Liver (tissue), 9 donors: Measurements from ENCODE around the gene RAB2B. TPM values are rescaled to one million over a fixed set of nuclear protein-coding genes. Genes with fewer than 3 reads are reported as not detected.

ENCODE experiments used
- DNase-seq: peaks from one replicate; pipeline ENCODE4 v3.0.0-alpha.2; 2017; ENCODE audit warnings: low spot score
- H3K27ac ChIP-seq, 2 donors: one replicate each; pipeline ENCODE4 v1.7.0; 2013; ENCODE audit warnings: inconsistent platforms in 2 of 2, low read length in 2 of 2, control low read depth in 1 of 2, low read depth in 1 of 2, mild to moderate bottlenecking in 1 of 2
- H3K27me3 ChIP-seq, 4 donors: one replicate each; pipeline versions ENCODE4 v1.6.1 to v1.7.0; 2013; ENCODE audit warnings: low read length in 3 of 4, inconsistent platforms in 1 of 4, mild to moderate bottlenecking in 1 of 4, moderate library complexity in 1 of 4; ENCODE audit not compliant: control insufficient read depth in 4 of 4, insufficient read depth in 4 of 4
- H3K36me3 ChIP-seq, 4 donors: one replicate each; pipeline versions ENCODE4 v1.6.1 to v1.7.0; 2013; ENCODE audit warnings: low read length in 3 of 4, mild to moderate bottlenecking in 3 of 4, low read depth in 1 of 4, moderate library complexity in 1 of 4; ENCODE audit not compliant: control insufficient read depth in 4 of 4, insufficient read depth in 3 of 4
- H3K4me1 ChIP-seq, 4 donors: one replicate each; pipeline versions ENCODE4 v1.6.1 to v1.7.0; 2013; ENCODE audit warnings: low read length in 3 of 4, mild to moderate bottlenecking in 3 of 4, moderate library complexity in 1 of 4; ENCODE audit not compliant: control insufficient read depth in 4 of 4, insufficient read depth in 4 of 4
- H3K4me3 ChIP-seq, 3 donors: one replicate each; pipeline versions ENCODE4 v1.6.1 to v1.7.0; 2013; ENCODE audit warnings: low read length in 3 of 3, control low read depth in 1 of 3, low read depth in 1 of 3, mild to moderate bottlenecking in 1 of 3
- H3K9ac ChIP-seq, 2 donors: one replicate each; pipeline ENCODE4 v1.7.0; 2013; ENCODE audit warnings: low read length in 2 of 2, mild to moderate bottlenecking in 2 of 2, moderate library complexity in 2 of 2, control low read depth in 1 of 2, low read depth in 1 of 2
- H3K9me3 ChIP-seq, 4 donors: one replicate each; pipeline versions ENCODE4 v1.6.1 to v1.7.0; 2013; ENCODE audit warnings: low read length in 3 of 4; ENCODE audit not compliant: control insufficient read depth in 4 of 4
- EGR1 ChIP-seq, 2 donors: IDR thresholded peaks; 2 replicates each; pipeline ENCODE4 v1.6.1; 2016 to 2018; ENCODE audit warnings: antibody characterized with exemption in 2 of 2, low read depth in 2 of 2
- FOXA1 ChIP-seq: IDR thresholded peaks from 2 replicates; pipeline ENCODE4 v1.6.1; 2016; ENCODE audit warnings: antibody characterized with exemption
- FOXA2 ChIP-seq: IDR thresholded peaks from 2 replicates; pipeline ENCODE4 v1.6.1; 2016; ENCODE audit warnings: antibody characterized with exemption
- GABPA ChIP-seq, 2 donors: IDR thresholded peaks in 1 of 2; conservative IDR thresholded peaks in 1 of 2; 2 replicates each; pipeline ENCODE4 v1.6.1; 2016; ENCODE audit warnings: antibody characterized with exemption in 2 of 2, mild to moderate bottlenecking in 1 of 2, moderate library complexity in 1 of 2
- HNF4A ChIP-seq, 2 donors: conservative IDR thresholded peaks; 2 replicates each; pipeline ENCODE4 v1.6.1; 2016; ENCODE audit warnings: antibody characterized with exemption in 2 of 2, mild to moderate bottlenecking in 2 of 2
- JUND ChIP-seq, 2 donors: IDR thresholded peaks; 2 replicates each; pipeline ENCODE4 v1.6.1; 2016; ENCODE audit warnings: antibody characterized with exemption in 2 of 2
- NR2F2 ChIP-seq: IDR thresholded peaks from 2 replicates; pipeline ENCODE4 v1.6.1; 2016; ENCODE audit warnings: antibody characterized with exemption
- RAD21 ChIP-seq, 2 donors: IDR thresholded peaks; 2 replicates each; pipeline ENCODE4 v1.6.1; 2016; ENCODE audit warnings: antibody characterized with exemption in 2 of 2, mild to moderate bottlenecking in 2 of 2
- RXRA ChIP-seq, 2 donors: IDR thresholded peaks; 2 replicates each; pipeline ENCODE4 v1.6.1; 2017 to 2018; ENCODE audit warnings: antibody characterized with exemption in 2 of 2, mild to moderate bottlenecking in 1 of 2
- SP1 ChIP-seq: IDR thresholded peaks from 2 replicates; pipeline ENCODE4 v1.6.1; 2018; ENCODE audit warnings: antibody characterized with exemption, mild to moderate bottlenecking
- TAF1 ChIP-seq: conservative IDR thresholded peaks from 2 replicates; pipeline ENCODE4 v1.6.1; 2016; ENCODE audit warnings: antibody characterized with exemption, mild to moderate bottlenecking
- YY1 ChIP-seq: IDR thresholded peaks from 2 replicates; pipeline ENCODE4 v1.6.1; 2016; ENCODE audit warnings: antibody characterized with exemption, mild to moderate bottlenecking
- WGBS: extraction: QIAGEN DNeasy Blood & Tissue Kit; methylation state at CpG from one replicate; pipeline ENCODE4 v1.1.7; 2013; 5-methylcytosine and 5-hydroxymethylcytosine counted together
- polyA plus RNA-seq, 2 donors: library from polyadenylated mRNA; stranded (reverse) in 1 of 2; unstranded in 1 of 2; fragments of 200-250 nt in 1 of 2; fragments of >200 nt in 1 of 2; fragmentation: Nextera tagmentation in 1 of 2; extraction: Ambion mirVana in 1 of 2; gene quantifications; one replicate each; pipeline versions ENCODE4 v1.2.1 to v1.2.3, GENCODE V29; 2013 to 2015
- total RNA-seq, 2 donors: library from RNA; depleted of rRNA; stranded (reverse); fragments of >200 nt; gene quantifications; one replicate each; pipeline ENCODE4 v1.2.3, GENCODE V29; 2014
- TF ChIP-seq, protein P1 (sequence below): IDR thresholded peaks from 2 replicates; pipeline ENCODE4 v1.6.1; 2016; ENCODE audit warnings: antibody characterized with exemption, mild to moderate bottlenecking
- TF ChIP-seq, protein P2 (sequence below): IDR thresholded peaks from 2 replicates; pipeline ENCODE4 v1.6.1; 2016; ENCODE audit warnings: antibody characterized with exemption
- TF ChIP-seq, protein P3 (sequence below): IDR thresholded peaks from 2 replicates; pipeline ENCODE4 v1.6.1; 2016; ENCODE audit warnings: antibody characterized with exemption
- TF ChIP-seq, protein P4 (sequence below): fragments of 150-350 bp; IDR thresholded peaks from 2 replicates; pipeline ENCODE4 v1.5.1; 2017; ENCODE audit warnings: improper control_type of control experiment, low read depth, low read length; ENCODE audit not compliant: missing input control
- TF ChIP-seq, protein P5 (sequence below): IDR thresholded peaks from 2 replicates; pipeline ENCODE4 v1.6.1; 2016; ENCODE audit warnings: antibody characterized with exemption
- donor health status: healthy.
- donor health status: healthy.
- donor health status: healthy.
- donor health status: healthy.
- donor health status: healthy.

Gene RAB2B
- total and polyA plus RNA-seq, 4 donors = 4.2 to 60.9 (median 10.4) TPM

DNA sequence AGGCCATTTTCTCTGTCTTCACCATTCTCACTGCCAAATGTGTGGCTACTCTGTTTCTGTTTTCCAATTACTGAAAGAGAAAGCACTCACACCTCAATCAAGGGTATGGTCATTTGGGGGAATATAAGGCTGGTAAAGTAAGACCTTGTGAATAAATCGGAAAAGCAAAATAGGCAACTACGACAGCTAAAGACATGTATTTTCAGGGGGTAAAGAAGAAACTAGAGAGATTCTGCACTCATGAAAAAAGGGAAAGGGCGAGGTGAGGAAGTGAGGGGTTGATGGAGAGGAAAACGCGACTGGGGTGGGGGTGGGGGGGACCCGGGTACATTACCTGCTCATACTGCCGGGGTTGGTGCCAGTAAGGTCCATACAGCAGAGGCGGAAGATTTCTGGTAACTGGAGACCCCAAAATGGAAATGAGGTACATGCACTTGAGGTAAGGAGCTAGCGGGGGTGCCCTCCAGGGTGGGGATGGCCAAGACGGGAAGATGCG is 40.1 kb downstream of the RAB2B start:
- peak overlapping the region; percentile 84 to 99 (median 90) for H3K4me3 ChIP-seq
- no peaks in the 10 kb centered on the region for H3K9me3 ChIP-seq
- H3K27ac ChIP-seq = peak overlapping the region; percentile 84 to 85
- H3K27me3 ChIP-seq = no peaks in the 10 kb centered on the region
- peaks cover 2 to 21% (median 14%) of the 10 kb centered on the region in 4 donors for H3K4me1 ChIP-seq
- no peak for TF ChIP-seq GABPA (IDR thresholded peaks at IDR 0.05 in 1 of 2, conservative IDR thresholded peaks at IDR 0.05 in 1 of 2)
- no peak for TF ChIP-seq EGR1 (IDR thresholded peaks at IDR 0.05; ENCODE audit: low read depth in 2 of 2)
- no peak for TF ChIP-seq FOXA2
- no peak for TF ChIP-seq HNF4A (conservative IDR thresholded peaks at IDR 0.05)
- TF ChIP-seq, protein P1, sequence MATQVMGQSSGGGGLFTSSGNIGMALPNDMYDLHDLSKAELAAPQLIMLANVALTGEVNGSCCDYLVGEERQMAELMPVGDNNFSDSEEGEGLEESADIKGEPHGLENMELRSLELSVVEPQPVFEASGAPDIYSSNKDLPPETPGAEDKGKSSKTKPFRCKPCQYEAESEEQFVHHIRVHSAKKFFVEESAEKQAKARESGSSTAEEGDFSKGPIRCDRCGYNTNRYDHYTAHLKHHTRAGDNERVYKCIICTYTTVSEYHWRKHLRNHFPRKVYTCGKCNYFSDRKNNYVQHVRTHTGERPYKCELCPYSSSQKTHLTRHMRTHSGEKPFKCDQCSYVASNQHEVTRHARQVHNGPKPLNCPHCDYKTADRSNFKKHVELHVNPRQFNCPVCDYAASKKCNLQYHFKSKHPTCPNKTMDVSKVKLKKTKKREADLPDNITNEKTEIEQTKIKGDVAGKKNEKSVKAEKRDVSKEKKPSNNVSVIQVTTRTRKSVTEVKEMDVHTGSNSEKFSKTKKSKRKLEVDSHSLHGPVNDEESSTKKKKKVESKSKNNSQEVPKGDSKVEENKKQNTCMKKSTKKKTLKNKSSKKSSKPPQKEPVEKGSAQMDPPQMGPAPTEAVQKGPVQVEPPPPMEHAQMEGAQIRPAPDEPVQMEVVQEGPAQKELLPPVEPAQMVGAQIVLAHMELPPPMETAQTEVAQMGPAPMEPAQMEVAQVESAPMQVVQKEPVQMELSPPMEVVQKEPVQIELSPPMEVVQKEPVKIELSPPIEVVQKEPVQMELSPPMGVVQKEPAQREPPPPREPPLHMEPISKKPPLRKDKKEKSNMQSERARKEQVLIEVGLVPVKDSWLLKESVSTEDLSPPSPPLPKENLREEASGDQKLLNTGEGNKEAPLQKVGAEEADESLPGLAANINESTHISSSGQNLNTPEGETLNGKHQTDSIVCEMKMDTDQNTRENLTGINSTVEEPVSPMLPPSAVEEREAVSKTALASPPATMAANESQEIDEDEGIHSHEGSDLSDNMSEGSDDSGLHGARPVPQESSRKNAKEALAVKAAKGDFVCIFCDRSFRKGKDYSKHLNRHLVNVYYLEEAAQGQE = no peak
- TF ChIP-seq SP1 = no peak
- TF ChIP-seq, protein P2, sequence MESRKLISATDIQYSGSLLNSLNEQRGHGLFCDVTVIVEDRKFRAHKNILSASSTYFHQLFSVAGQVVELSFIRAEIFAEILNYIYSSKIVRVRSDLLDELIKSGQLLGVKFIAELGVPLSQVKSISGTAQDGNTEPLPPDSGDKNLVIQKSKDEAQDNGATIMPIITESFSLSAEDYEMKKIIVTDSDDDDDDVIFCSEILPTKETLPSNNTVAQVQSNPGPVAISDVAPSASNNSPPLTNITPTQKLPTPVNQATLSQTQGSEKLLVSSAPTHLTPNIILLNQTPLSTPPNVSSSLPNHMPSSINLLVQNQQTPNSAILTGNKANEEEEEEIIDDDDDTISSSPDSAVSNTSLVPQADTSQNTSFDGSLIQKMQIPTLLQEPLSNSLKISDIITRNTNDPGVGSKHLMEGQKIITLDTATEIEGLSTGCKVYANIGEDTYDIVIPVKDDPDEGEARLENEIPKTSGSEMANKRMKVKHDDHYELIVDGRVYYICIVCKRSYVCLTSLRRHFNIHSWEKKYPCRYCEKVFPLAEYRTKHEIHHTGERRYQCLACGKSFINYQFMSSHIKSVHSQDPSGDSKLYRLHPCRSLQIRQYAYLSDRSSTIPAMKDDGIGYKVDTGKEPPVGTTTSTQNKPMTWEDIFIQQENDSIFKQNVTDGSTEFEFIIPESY = no peak
- TF ChIP-seq YY1 = no peak
- no peak for TF ChIP-seq RAD21 (IDR thresholded peaks at IDR 0.05)
- TF ChIP-seq, protein P3, sequence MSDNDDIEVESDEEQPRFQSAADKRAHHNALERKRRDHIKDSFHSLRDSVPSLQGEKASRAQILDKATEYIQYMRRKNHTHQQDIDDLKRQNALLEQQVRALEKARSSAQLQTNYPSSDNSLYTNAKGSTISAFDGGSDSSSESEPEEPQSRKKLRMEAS = no peak
- no peak for TF ChIP-seq JUND (IDR thresholded peaks at IDR 0.05)
- TF ChIP-seq, protein P4, sequence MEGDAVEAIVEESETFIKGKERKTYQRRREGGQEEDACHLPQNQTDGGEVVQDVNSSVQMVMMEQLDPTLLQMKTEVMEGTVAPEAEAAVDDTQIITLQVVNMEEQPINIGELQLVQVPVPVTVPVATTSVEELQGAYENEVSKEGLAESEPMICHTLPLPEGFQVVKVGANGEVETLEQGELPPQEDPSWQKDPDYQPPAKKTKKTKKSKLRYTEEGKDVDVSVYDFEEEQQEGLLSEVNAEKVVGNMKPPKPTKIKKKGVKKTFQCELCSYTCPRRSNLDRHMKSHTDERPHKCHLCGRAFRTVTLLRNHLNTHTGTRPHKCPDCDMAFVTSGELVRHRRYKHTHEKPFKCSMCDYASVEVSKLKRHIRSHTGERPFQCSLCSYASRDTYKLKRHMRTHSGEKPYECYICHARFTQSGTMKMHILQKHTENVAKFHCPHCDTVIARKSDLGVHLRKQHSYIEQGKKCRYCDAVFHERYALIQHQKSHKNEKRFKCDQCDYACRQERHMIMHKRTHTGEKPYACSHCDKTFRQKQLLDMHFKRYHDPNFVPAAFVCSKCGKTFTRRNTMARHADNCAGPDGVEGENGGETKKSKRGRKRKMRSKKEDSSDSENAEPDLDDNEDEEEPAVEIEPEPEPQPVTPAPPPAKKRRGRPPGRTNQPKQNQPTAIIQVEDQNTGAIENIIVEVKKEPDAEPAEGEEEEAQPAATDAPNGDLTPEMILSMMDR = no peak
- no peak for TF ChIP-seq TAF1
- TF ChIP-seq FOXA1 = no peak
- TF ChIP-seq, protein P5, sequence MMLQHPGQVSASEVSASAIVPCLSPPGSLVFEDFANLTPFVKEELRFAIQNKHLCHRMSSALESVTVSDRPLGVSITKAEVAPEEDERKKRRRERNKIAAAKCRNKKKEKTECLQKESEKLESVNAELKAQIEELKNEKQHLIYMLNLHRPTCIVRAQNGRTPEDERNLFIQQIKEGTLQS = no peak
- 2% methylated on average over 11 of the region's 11 CpGs for WGBS
- H3K36me3 ChIP-seq = peaks cover 0 to 2% (median 0%) of the 10 kb centered on the region in 4 donors
- peak overlapping the region; percentile 30 to 65 for H3K9ac ChIP-seq
- no peak for DNase-seq

DNA sequence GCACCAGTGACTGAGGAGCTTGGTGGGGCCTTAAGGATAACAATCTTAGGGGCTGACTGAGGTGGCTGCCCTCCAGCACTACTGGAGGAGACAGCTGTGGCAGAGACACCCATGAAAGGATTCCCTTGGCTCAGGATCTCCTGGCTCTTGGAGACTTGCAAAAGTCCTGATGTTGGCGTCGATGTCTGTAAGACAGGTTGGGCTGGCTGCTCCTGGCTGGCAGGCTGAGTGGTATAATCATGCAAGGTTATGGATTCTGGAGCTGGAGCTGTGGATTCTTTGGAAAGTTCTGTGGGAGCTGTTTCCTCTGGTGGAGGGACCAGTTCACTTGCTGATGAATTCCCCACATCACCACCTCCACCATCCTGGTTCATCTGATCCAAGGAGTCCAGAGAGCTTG is 45.6 kb downstream of the RAB2B start:
- Histone ChIP-seq H3K4me1 (peaks cover 0 to 9% (median 6%) of the 10 kb centered on the region in 4 donors), H3K9ac (no peak overlapping the region), H3K9me3 (no peaks in the 10 kb centered on the region), H3K27me3 (no peaks in the 10 kb centered on the region), H3K4me3 (no peak overlapping the region), H3K36me3 (peaks cover 18 to 43% (median 32%) of the 10 kb centered on the region in 4 donors), H3K27ac (no peak overlapping the region)
- 97% methylated on average over 2 of the region's 2 CpGs for whole genome bisulfite sequencing
- no peak for DNase-seq
- TF ChIP-seq, protein P3 = no peak
- TF ChIP-seq, protein P1 = no peak
- TF ChIP-seq NR2F2 = no peak
- no peak for TF ChIP-seq RXRA (IDR thresholded peaks at IDR 0.05)
- TF ChIP-seq HNF4A (conservative IDR thresholded peaks at IDR 0.05) = no peak
- no peak for TF ChIP-seq FOXA2
- no peak for TF ChIP-seq JUND (IDR thresholded peaks at IDR 0.05)
- no peak for TF ChIP-seq EGR1 (IDR thresholded peaks at IDR 0.05; ENCODE audit: low read depth in 2 of 2)
